ENCODE data around the gene TIGD2. TPM values are rescaled to one million over a fixed set of nuclear protein-coding genes. Genes with fewer than 3 reads are reported as not detected.
A peak's percentile ranks its signal among the peaks of the same experiment; 100 is the strongest.

The TIGD2 gene
- 4.5 and 18.9 TPM in 2 replicates for total RNA-seq (2011; cell fraction: chromatin; rRNA removed; ENCODE audit: low replicate concordance)
- total RNA-seq (2011; cell fraction: nucleolus; rRNA removed) = 4.0 and 5.4 TPM in 2 replicates
- total RNA-seq (2011; cell fraction: nucleoplasm; rRNA removed) = 6.9 and 7.6 TPM in 2 replicates
- total RNA-seq (2014; rRNA removed) (7.9 and 9.8 TPM in 2 replicates), total RNA-seq (2014; rRNA removed; fragmentation: Illumina TruSeq; extraction: Trizol) (15.0 and 15.9 TPM in 2 replicates), total RNA-seq (2015; rRNA removed; fragmentation: Illumina TruSeq; extraction: Trizol) (12.5 and 13.4 TPM in 2 replicates), total RNA-seq (2021) (9.8 and 10.4 TPM in 2 replicates), polyA plus RNA-seq (2011; rRNA removed) (5.0 and 5.2 TPM in 2 replicates), polyA plus RNA-seq (2014; fragmentation: Illumina TruSeq; extraction: Trizol) (11.0 and 11.1 TPM in 2 replicates), polyA plus RNA-seq (2014; fragmentation: Nextera tagmentation; extraction: Ambion mirVana) (1 to 10 TPM; 3.6 to 3.8 TPM), polyA plus RNA-seq (2014; rRNA removed) (5.8 and 7.7 TPM in 2 replicates), polyA minus RNA-seq (2011; rRNA and poly(A)+ RNA removed) (8.8 and 12.0 TPM in 2 replicates), Bru-seq, nascent RNA (percentile 89 among the genes with signal in this experiment), BruChase-seq, experiment 1, labeled RNA remaining after a 2-hour chase (percentile 79 among the genes with signal in this experiment), BruChase-seq, experiment 2, labeled RNA remaining after a 6-hour chase (percentile 80 among the genes with signal in this experiment)
- 2.2 and 3.1 TPM in 2 replicates for polyA plus RNA-seq (2011; cell fraction: cytosol; rRNA removed)
- 5.9 and 7.2 TPM in 2 replicates for polyA plus RNA-seq (2011; cell fraction: nucleus; rRNA removed)
- 8.5 and 10.8 TPM in 2 replicates for polyA plus RNA-seq (2012)
- 2.6 and 5.5 TPM in 2 replicates for polyA minus RNA-seq (2011; cell fraction: cytosol; rRNA and poly(A)+ RNA removed)
- polyA minus RNA-seq (2011; cell fraction: nucleus; rRNA and poly(A)+ RNA removed) = 7.3 and 15.7 TPM in 2 replicates
- long read RNA-seq, experiment 1, transcript TIGD2-202 (2 exons, 3,217 nt) = major isoform, 42 of 54 reads
- long read RNA-seq, experiment 1, transcript TIGD2-201 (1 exons, 2,083 nt) = minor isoform, 12 of 54 reads
- long read RNA-seq, experiment 1, partial matches to known transcripts = 0 of 54 reads
- long read RNA-seq, experiment 1, other reads (novel, unspliced or antisense) = 0 of 54 reads
- long read RNA-seq, experiment 2, partial matches to known transcripts = 0 of 8 reads
- long read RNA-seq, experiment 2, other reads (novel, unspliced or antisense) = 0 of 8 reads
- long read RNA-seq, experiment 3, transcript TIGD2-202 (2 exons, 3,217 nt) = major isoform, 7 of 8 reads
- long read RNA-seq, experiment 3, partial matches to known transcripts = 0 of 8 reads
- long read RNA-seq, experiment 3, other reads (novel, unspliced or antisense) = 0 of 8 reads

GRCh38 chr4:89110986-89111832, at the start of gene TIGD2:
Gene TIGD2 (plus strand): TSS chr4:89111533. CDS start chr4:89112975, 1,442 bp downstream.
- FAIRE-seq = peak; percentile 75
- intact Hi-C loops (cut with micrococcal nuclease) = loop anchor here (2.0 to 10.0 kb wide), 4 partner anchors 54 to 586 kb away; partner anchors contain the start of genes FAM13A and PYURF
- Histone ChIP-seq H4K20me1 (replicated peaks; ENCODE audit: control insufficient read depth, insufficient read depth, low read length) (no peaks in the 10 kb centered on the region), H3K4me3 (peak within 1 kb of the TSS; percentile 80), H2AFZ (ENCODE audit: low read depth, low read length) (peak within 1 kb of the TSS; percentile 95), H3K27ac (ENCODE audit: extremely low read depth, low read depth, low read length) (peak within 1 kb of the TSS; percentile 90), H3K4me1 (replicated peaks in 1 of 2; ENCODE audit: control insufficient read depth in 2 of 2, insufficient read depth in 2 of 2, low read length in 2 of 2) (peaks cover 8 to 11% of the 10 kb centered on the region in 2 experiments; a peak in 4 of 5 replicates), H3K9ac (ENCODE audit: insufficient read depth in 1 of 2, low read depth in 2 of 2, low read length in 2 of 2) (peak within 1 kb of the TSS; percentile 89 to 97), H3K9me3 (replicated peaks; ENCODE audit: control insufficient read depth, insufficient read depth, low read depth, low read length) (no peaks in the 10 kb centered on the region), H3K9me1 (ENCODE audit: control insufficient read depth, insufficient read depth, low read length) (no peaks in the 10 kb centered on the region), H3K27me3 (ENCODE audit: control insufficient read depth in 2 of 2, insufficient read depth in 2 of 2, low read length in 2 of 2) (peaks cover 3 to 12% of the 10 kb centered on the region in 2 experiments; a peak in 3 of 5 replicates), H3K79me2 (ENCODE audit: control insufficient read depth, insufficient read depth, low read length) (peaks cover 13% of the 10 kb centered on the region), H3K36me3 (ENCODE audit: control insufficient read depth, insufficient read depth, low read length) (peaks cover 11% of the 10 kb centered on the region; the same call in 2 of the 3 replicates), H3K4me2 (ENCODE audit: insufficient read depth, low read length) (peak within 1 kb of the TSS; percentile 92)
- peak; percentile 93 to 96 (median 95) for DNase-seq (ENCODE audit: extremely low read depth in 1 of 4, low spot score in 3 of 4)
- WGBS (ENCODE audit: insufficient coverage, low coverage, missing lambda C conversion rate) = under 1% methylated on average over 47 of the region's 101 CpGs
- peak; percentile 95 for ATAC-seq
- POLR2A ChIA-PET = no interaction called here
- CTCF ChIA-PET (ENCODE audit: low intra/inter-chr PET ratio) = interaction anchor here (0.6 to 1.0 kb wide), 2 partner anchors 55 to 118 kb away, joined by 3 read pairs; no protein-coding TSS in a partner anchor
- in situ Hi-C loops (cut with MboI) = no loop called here
- no TSS peak for BruUV-seq (replicated peaks)
- TF ChIP-seq ZBTB17 (CRISPR knock-in tag; IDR thresholded peaks at IDR 0.05) (no peak), RBM39 (optimal IDR thresholded peaks at IDR 0.05; ENCODE audit: low read depth, low read length) (no peak), MAZ (CRISPR knock-in tag; conservative IDR thresholded peaks at IDR 0.05 in 1 of 2, IDR thresholded peaks at IDR 0.05 in 1 of 2) (peak; percentile 75 to 88; a peak in 3 of 4 replicates), HMGN3 (IDR thresholded peaks at IDR 0.05; ENCODE audit: borderline replicate concordance, extremely low read depth, insufficient read length, low read depth, low read length) (peak; percentile 31), LCOR (CRISPR knock-in tag; IDR thresholded peaks at IDR 0.05) (peak; percentile 78), PPARD (CRISPR knock-in tag; IDR thresholded peaks at IDR 0.05) (no peak), SAP30 (IDR thresholded peaks at IDR 0.05; ENCODE audit: borderline replicate concordance, insufficient read depth, low read depth, low read length, poor library complexity, severe bottlenecking) (peak; percentile 73), ELF1 (tag; IDR thresholded peaks at IDR 0.05) (peak; percentile 79), GABPA (tag; conservative IDR thresholded peaks at IDR 0.05; ENCODE audit: low read depth) (peak; percentile 84), PURB (CRISPR knock-in tag; IDR thresholded peaks at IDR 0.05; ENCODE audit: low read depth) (no peak), COPS2 (conservative IDR thresholded peaks at IDR 0.05) (no peak)
